K562 (cell line): Measurements from ENCODE around the gene GPR68. TPM values are rescaled to one million over a fixed set of nuclear protein-coding genes. Genes with fewer than 3 reads are reported as not detected.

Experiments
- ATAC-seq: fragments of 200-7000 bp; cut with Tn5 transposase; 3 replicates; pipeline ENCODE4 v1.9.1; 2020; ENCODE audit warnings: moderate library complexity
- BruUV-seq: library from RNA; stranded (reverse); fragments of 400-500 nt; replicated peaks from 2 replicates; lab custom pipeline; 2021; lab: Mats Ljungman, UMichigan
- CTCF ChIA-PET: fragments of 300-600 bp; formaldehyde crosslinking; extraction: SDS; loops from one replicate; lab custom pipeline; 2021; ENCODE audit warnings: low intra/inter-chr PET ratio; lab: Yijun Ruan, JAX
- POLR2A ChIA-PET: fragments of 300-600, 350-650 bp; sonication (Branson Sonifier 250); formaldehyde crosslinking; extraction: SDS; loops from one replicate; lab custom pipeline; 2021; ENCODE audit warnings: antibody characterized with exemption, inconsistent platforms; lab: Yijun Ruan, JAX
- DNase-seq, 4 experiments: peaks; one replicate each; pipeline versions ENCODE4 v3.0.0 to v3.0.0-alpha.2; 2011 to 2018; ENCODE audit warnings: low spot score in 3 of 4, mixed read lengths in 3 of 4; ENCODE audit errors: extremely low read depth in 1 of 4
- FAIRE-seq: peaks from 2 replicates; lab custom pipeline; 2011; peaks lifted over from hg19 to GRCh38; lab: Jason Lieb, UNC
- H2AFZ ChIP-seq: 2 replicates; pipeline ENCODE4 v1.6.0; 2011; ENCODE audit warnings: low read depth, low read length, control low read depth, inconsistent platforms
- H3K27ac ChIP-seq: fragments of 200-600 bp; 3 replicates; pipeline ENCODE4 v1.8.0; 2011; ENCODE audit warnings: low read depth, mild to moderate bottlenecking, control low read depth, inconsistent platforms, low read length, moderate library complexity, mixed read lengths; ENCODE audit errors: extremely low read depth
- H3K27me3 ChIP-seq, 2 experiments: fragments of 300-600 bp in 1 of 2; 2 replicates in 1 of 2; 3 replicates in 1 of 2; pipeline versions ENCODE4 v1.6.0 to v1.8.0; 2011; ENCODE audit warnings: inconsistent platforms in 2 of 2, low read length in 2 of 2, mild to moderate bottlenecking in 1 of 2, mixed read lengths in 1 of 2, moderate library complexity in 1 of 2; ENCODE audit not compliant: control insufficient read depth in 2 of 2, insufficient read depth in 2 of 2
- H3K36me3 ChIP-seq: fragments of 300-600 bp; 3 replicates; pipeline ENCODE4 v1.8.0; 2011; ENCODE audit warnings: mild to moderate bottlenecking, low read length, inconsistent platforms; ENCODE audit not compliant: control insufficient read depth, insufficient read depth
- H3K4me1 ChIP-seq, 2 experiments: fragments of 200-600 bp in 1 of 2; replicated peaks in 1 of 2; 2 replicates in 1 of 2; 3 replicates in 1 of 2; pipeline versions ENCODE4 v1.5.1 to v1.8.0; 2011; ENCODE audit warnings: inconsistent platforms in 2 of 2, low read length in 2 of 2, mild to moderate bottlenecking in 1 of 2, mixed read lengths in 1 of 2, moderate library complexity in 1 of 2; ENCODE audit not compliant: control insufficient read depth in 2 of 2, insufficient read depth in 2 of 2
- H3K4me2 ChIP-seq: 2 replicates; pipeline ENCODE4 v1.6.1; 2011; ENCODE audit warnings: low read length, control low read depth, inconsistent platforms, mixed read lengths; ENCODE audit not compliant: insufficient read depth
- H3K4me3 ChIP-seq: fragments of 200-600 bp; sonication (generic), shearing (Covaris generic); 2 replicates; pipeline ENCODE4 v1.5.1; 2016; ENCODE audit warnings: control low read depth, inconsistent platforms
- H3K79me2 ChIP-seq: fragments of 200-600 bp; 3 replicates; pipeline ENCODE4 v1.8.0; 2011; ENCODE audit warnings: low read length, inconsistent platforms; ENCODE audit not compliant: control insufficient read depth, insufficient read depth
- H3K9ac ChIP-seq, 2 experiments: 2 replicates each; pipeline versions ENCODE4 v1.6.0 to v1.6.1; 2011; ENCODE audit warnings: low read depth in 2 of 2, low read length in 2 of 2, control low read depth in 1 of 2, inconsistent platforms in 1 of 2, mild to moderate bottlenecking in 1 of 2, mixed read lengths in 1 of 2; ENCODE audit not compliant: insufficient read depth in 1 of 2
- H3K9me1 ChIP-seq: one replicate; pipeline ENCODE4 v1.6.0; 2011; ENCODE audit warnings: inconsistent platforms, mild to moderate bottlenecking, low read length, moderate library complexity; ENCODE audit not compliant: control insufficient read depth, insufficient read depth
- H3K9me3 ChIP-seq: replicated peaks from 2 replicates; pipeline ENCODE4 v1.5.1; 2011; ENCODE audit warnings: low read depth, low read length, inconsistent platforms; ENCODE audit not compliant: control insufficient read depth, insufficient read depth
- H4K20me1 ChIP-seq: replicated peaks from 2 replicates; pipeline ENCODE4 v1.6.1; 2011; ENCODE audit warnings: low read length, inconsistent platforms, mixed read lengths; ENCODE audit not compliant: control insufficient read depth, insufficient read depth
- ADNP ChIP-seq: fragments of 200-800 bp; sonication (Bioruptor generic); IDR thresholded peaks from 2 replicates; pipeline ENCODE4 v1.6.1; 2016; ENCODE audit warnings: missing genetic modification characterization, missing compliant biosample characterization
- CHCHD3 ChIP-seq: fragments of 250-450 bp; sonication (Bioruptor Pico); IDR thresholded peaks from 2 replicates; pipeline ENCODE4 v2.1.2; 2022; ENCODE audit warnings: mild to moderate bottlenecking
- CREB1 ChIP-seq, 2 experiments: sonication (generic) in 1 of 2; formaldehyde crosslinking in 1 of 2; IDR thresholded peaks; 2 replicates each; pipeline versions ENCODE4 v1.6.1 to v1.8.0; 2012 to 2022; ENCODE audit warnings: inconsistent platforms in 1 of 2, mild to moderate bottlenecking in 1 of 2, missing genetic modification reagents in 1 of 2, moderate library complexity in 1 of 2
- CTBP1 ChIP-seq: fragments of 450-650 bp; IDR thresholded peaks from 2 replicates; pipeline ENCODE4 v1.6.1; 2016; ENCODE audit warnings: borderline replicate concordance
- EP400 ChIP-seq: fragments of 450-650 bp; IDR thresholded peaks from 2 replicates; pipeline ENCODE4 v1.6.1; 2017; ENCODE audit warnings: antibody characterized with exemption, mild to moderate bottlenecking, moderate library complexity
- ETV5 ChIP-seq: sonication (generic); formaldehyde crosslinking; IDR thresholded peaks from 2 replicates; pipeline ENCODE4 v1.4.0; 2020; ENCODE audit warnings: low read depth, mild to moderate bottlenecking, missing genetic modification reagents
- ETV6 ChIP-seq, 3 experiments: fragments of 150-350 bp in 1 of 3; sonication (generic) in 1 of 3; formaldehyde crosslinking in 1 of 3; IDR thresholded peaks; 2 replicates each; pipeline versions ENCODE4 v1.6.1 to v1.8.0; 2014 to 2022; ENCODE audit warnings: borderline replicate concordance in 2 of 3, low read depth in 2 of 3, antibody characterized with exemption in 1 of 3, low read length in 1 of 3, mild to moderate bottlenecking in 1 of 3, missing genetic modification reagents in 1 of 3
- NFE2L1 ChIP-seq: fragments of 450-650 bp; IDR thresholded peaks from 2 replicates; pipeline ENCODE4 v1.6.1; 2016; ENCODE audit warnings: missing genetic modification characterization, low read depth, mild to moderate bottlenecking, missing compliant biosample characterization, moderate library complexity, borderline replicate concordance
- PHF8 ChIP-seq: fragments of 200-600 bp; sonication (generic); IDR thresholded peaks from 2 replicates; pipeline ENCODE4 v1.6.1; 2012; ENCODE audit warnings: mixed run types, mild to moderate bottlenecking, inconsistent platforms, low read length, moderate library complexity, borderline replicate concordance
- SPI1 ChIP-seq: IDR thresholded peaks from 2 replicates; pipeline ENCODE4 v1.6.1; 2011; ENCODE audit warnings: low read depth, low read length, control low read depth, borderline replicate concordance
- TAF9B ChIP-seq: fragments of 450-650 bp; IDR thresholded peaks from 2 replicates; pipeline ENCODE4 v1.6.1; 2018; ENCODE audit warnings: mild to moderate bottlenecking; ENCODE audit not compliant: partially characterized antibody
- TAL1 ChIP-seq: fragments of 450-650 bp; IDR thresholded peaks from 2 replicates; pipeline ENCODE4 v1.6.1; 2016; ENCODE audit warnings: mild to moderate bottlenecking
- TCF7L2 ChIP-seq: fragments of 150-350 bp; IDR thresholded peaks from 2 replicates; pipeline ENCODE4 v1.6.1; 2016; ENCODE audit warnings: low read depth, mild to moderate bottlenecking, low read length, moderate library complexity
- THRAP3 ChIP-seq: fragments of 450-650 bp; IDR thresholded peaks from 2 replicates; pipeline ENCODE4 v1.6.1; 2016; ENCODE audit warnings: mild to moderate bottlenecking, inconsistent platforms, borderline replicate concordance
- ZC3H11A ChIP-seq: IDR thresholded peaks from 2 replicates; pipeline ENCODE4 v1.6.1; 2012; ENCODE audit warnings: low read depth, low read length, improper control_type of control experiment
- ZNF184 ChIP-seq: sonication (generic); formaldehyde crosslinking; IDR thresholded peaks from 2 replicates; pipeline ENCODE4 v1.5.0; 2020; ENCODE audit warnings: missing genetic modification reagents
- WGBS: fragments of 100-300 bp; shearing (Covaris generic); methylation state at CpG from one replicate; pipeline ENCODE4 v1.1.6; 2016; ENCODE audit warnings: low coverage, mixed read lengths; ENCODE audit not compliant: insufficient coverage; ENCODE audit errors: missing lambda C conversion rate; 5-methylcytosine and 5-hydroxymethylcytosine counted together
- in situ Hi-C: fragments of 300-500 bp; cut with MboI; formaldehyde crosslinking; loops from 4 replicates; pipeline ENCODE4 v1.15.0; 2018; ENCODE audit warnings: inconsistent platforms, mixed read lengths
- intact Hi-C: fragments of 100-400 bp; cut with micrococcal nuclease; formaldehyde crosslinking; loops from 2 replicates; pipeline ENCODE4 v1.14.2; 2022
- polyA plus RNA-seq, 8 experiments: library from polyadenylated mRNA; depleted of rRNA in 4 of 8; stranded (reverse) in 5 of 8; unstranded in 3 of 8; fragments of >200 nt; fragmentation: Nextera tagmentation in 2 of 8; fragmentation: Illumina TruSeq in 1 of 8; extraction: Ambion mirVana in 2 of 8; extraction: Trizol in 1 of 8; gene quantifications; 2 replicates each; pipeline versions ENCODE4 v1.2.1 to v1.2.3, GENCODE V29; 2011 to 2014; ENCODE audit warnings: inconsistent platforms in 1 of 8, missing spikeins in 1 of 8
- total RNA-seq, 7 experiments: library from RNA; depleted of rRNA in 6 of 7; stranded (reverse); fragments of >200 nt in 6 of 7; fragmentation: Illumina TruSeq in 2 of 7; extraction: Trizol in 2 of 7; gene quantifications; 2 replicates each; pipeline versions ENCODE4 v1.2.1 to v1.2.3, GENCODE V29; 2011 to 2021; ENCODE audit warnings: low replicate concordance in 1 of 7
- TF ChIP-seq, protein P1 (sequence below): fragments of 250-450 bp; sonication (Bioruptor Pico); IDR thresholded peaks from 2 replicates; pipeline ENCODE4 v1.9.0; 2021; ENCODE audit warnings: mild to moderate bottlenecking

GPR68 gene
- total and polyA plus RNA-seq, 9 of the 15 experiments (the other 6 are each of a cell fraction or from before 2014, with no cell fraction given): 0.41 to 9.4 (median 3.7) TPM

DNA sequence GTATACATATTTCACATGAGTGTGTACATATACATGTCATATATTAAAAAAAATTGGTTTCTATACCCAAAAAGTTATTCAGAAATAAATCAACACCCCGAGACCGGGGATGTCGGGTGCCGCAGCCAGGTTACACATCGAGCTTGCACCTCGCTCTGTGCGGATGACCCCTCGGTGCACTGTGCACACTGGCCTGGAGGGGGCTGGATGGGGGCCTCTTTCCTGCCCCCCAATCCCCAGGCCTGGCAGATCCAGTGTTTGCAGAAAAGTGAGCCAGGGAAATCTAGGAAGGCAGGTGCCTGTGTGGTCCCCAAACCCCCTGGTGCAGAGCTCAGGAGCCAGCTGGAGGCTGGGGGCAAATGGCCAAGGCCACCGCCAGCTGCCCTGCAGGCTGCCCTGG, 27.1 kb upstream of the GPR68 start:
- TF ChIP-seq ZC3H11A: no peak
- no peak for TF ChIP-seq ETV5
- no peak for TF ChIP-seq ADNP (tag)
- TF ChIP-seq, protein P1, sequence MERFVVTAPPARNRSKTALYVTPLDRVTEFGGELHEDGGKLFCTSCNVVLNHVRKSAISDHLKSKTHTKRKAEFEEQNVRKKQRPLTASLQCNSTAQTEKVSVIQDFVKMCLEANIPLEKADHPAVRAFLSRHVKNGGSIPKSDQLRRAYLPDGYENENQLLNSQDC (CRISPR knock-in tag): no peak
- TF ChIP-seq ZNF184: no peak
- no peak for TF ChIP-seq TAF9B
- TF ChIP-seq PHF8: no peak
- no peak for TF ChIP-seq TAL1
- no peak for TF ChIP-seq THRAP3
- no peak for TF ChIP-seq CHCHD3 (CRISPR knock-in tag)
- no peak for TF ChIP-seq CTBP1
- no peak for TF ChIP-seq SPI1
- TF ChIP-seq CREB1 (IDR thresholded peaks at IDR 0.05): no peak
- no peak for TF ChIP-seq CREB1 (CRISPR knock-in tag; IDR thresholded peaks at IDR 0.05)
- TF ChIP-seq EP400: no peak
- no peak for TF ChIP-seq ETV6 (IDR thresholded peaks at IDR 0.05; ENCODE audit: borderline replicate concordance in 1 of 2, low read depth in 2 of 2, low read length in 1 of 2)
- TF ChIP-seq ETV6 (CRISPR knock-in tag; IDR thresholded peaks at IDR 0.05; ENCODE audit: borderline replicate concordance): no peak
- TF ChIP-seq TCF7L2: no peak
- TF ChIP-seq NFE2L1: no peak
- no peaks in the 10 kb centered on the region for H3K9me3 ChIP-seq
- ChIA-PET CTCF (no interaction called here), POLR2A (no interaction called here)
- H3K79me2 ChIP-seq: no peaks in the 10 kb centered on the region
- H3K27me3 ChIP-seq: no peaks in the 10 kb centered on the region
- peaks cover 17% of the 10 kb centered on the region for H3K36me3 ChIP-seq
- peaks cover 23 to 27% of the 10 kb centered on the region in 2 experiments for H3K4me1 ChIP-seq
- ATAC-seq (no peak), FAIRE-seq (no peak), DNase-seq (no peak)
- H3K27ac ChIP-seq: no peak overlapping the region
- H2AFZ ChIP-seq: no peak overlapping the region
- BruUV-seq: no TSS peak
- no peaks in the 10 kb centered on the region for H3K9me1 ChIP-seq
- no peak overlapping the region for H3K4me3 ChIP-seq
- H3K9ac ChIP-seq: peak overlapping the region in 1 of 2 experiments; percentile 64; a peak in 2 of 4 replicates
- no peak overlapping the region for H3K4me2 ChIP-seq
- WGBS: 92% methylated on average over 8 of the region's 9 CpGs
- H4K20me1 ChIP-seq: no peaks in the 10 kb centered on the region
- in situ Hi-C loops: no loop called here
- intact Hi-C loops: no loop called here
